Measurements from ENCODE around the gene ANKMY1. TPM values are rescaled to one million over a fixed set of nuclear protein-coding genes. Genes with fewer than 3 reads are reported as not detected.
A peak's percentile ranks its signal among the peaks of the same experiment; 100 is the strongest.

ANKMY1 gene
- total and polyA plus RNA-seq, 2 of the 13 experiments (the other 11 are each of a cell fraction or from before 2014, with no cell fraction given) = 11.7 to 18.8 TPM

DNA sequence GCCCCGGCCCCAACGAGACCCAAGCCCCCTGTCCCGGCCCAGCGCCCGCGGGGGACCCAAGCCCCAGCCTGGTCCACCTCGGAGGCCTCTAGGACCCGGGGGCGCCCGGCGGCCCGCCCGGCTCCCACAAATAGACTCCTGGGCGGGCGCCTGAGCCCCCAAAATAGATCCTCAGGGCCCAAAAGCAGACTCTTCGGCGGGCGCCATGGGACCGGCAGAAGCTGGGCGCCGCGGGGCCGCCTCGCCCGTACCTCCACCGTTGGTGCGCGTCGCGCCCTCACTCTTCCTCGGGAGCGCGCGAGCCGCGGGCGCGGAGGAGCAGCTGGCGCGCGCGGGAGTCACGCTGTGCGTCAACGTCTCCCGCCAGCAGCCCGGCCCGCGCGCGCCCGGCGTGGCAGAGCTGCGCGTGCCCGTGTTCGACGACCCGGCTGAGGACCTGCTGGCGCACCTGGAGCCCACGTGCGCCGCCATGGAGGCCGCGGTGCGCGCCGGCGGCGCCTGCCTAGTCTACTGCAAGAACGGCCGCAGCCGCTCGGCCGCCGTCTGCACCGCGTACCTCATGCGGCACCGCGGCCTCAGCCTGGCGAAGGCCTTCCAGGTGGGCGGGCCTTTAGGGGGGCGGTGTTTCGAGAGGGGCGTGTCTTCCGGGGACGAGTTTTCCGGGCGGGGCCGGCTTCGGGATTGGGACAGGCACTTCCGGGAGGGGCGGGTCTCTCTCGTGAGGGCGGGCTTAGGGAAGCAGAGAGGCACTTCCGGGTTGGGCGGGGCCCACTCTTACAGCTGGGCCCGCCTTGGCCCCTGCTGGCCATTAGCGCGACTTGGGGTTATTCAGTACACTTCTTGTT is 2.9 kb upstream of the ANKMY1 start (continued):
- peak; percentile 18; the same call in 1 of the 2 replicates for TF ChIP-seq ZBTB7B (CRISPR knock-in tag; IDR thresholded peaks at IDR 0.05)
- TF ChIP-seq ZSCAN29 (CRISPR knock-in tag; conservative IDR thresholded peaks at IDR 0.05) = no peak
- no peak for TF ChIP-seq ZFP41 (CRISPR knock-in tag; IDR thresholded peaks at IDR 0.05; ENCODE audit: borderline replicate concordance)
- TF ChIP-seq, protein P1, sequence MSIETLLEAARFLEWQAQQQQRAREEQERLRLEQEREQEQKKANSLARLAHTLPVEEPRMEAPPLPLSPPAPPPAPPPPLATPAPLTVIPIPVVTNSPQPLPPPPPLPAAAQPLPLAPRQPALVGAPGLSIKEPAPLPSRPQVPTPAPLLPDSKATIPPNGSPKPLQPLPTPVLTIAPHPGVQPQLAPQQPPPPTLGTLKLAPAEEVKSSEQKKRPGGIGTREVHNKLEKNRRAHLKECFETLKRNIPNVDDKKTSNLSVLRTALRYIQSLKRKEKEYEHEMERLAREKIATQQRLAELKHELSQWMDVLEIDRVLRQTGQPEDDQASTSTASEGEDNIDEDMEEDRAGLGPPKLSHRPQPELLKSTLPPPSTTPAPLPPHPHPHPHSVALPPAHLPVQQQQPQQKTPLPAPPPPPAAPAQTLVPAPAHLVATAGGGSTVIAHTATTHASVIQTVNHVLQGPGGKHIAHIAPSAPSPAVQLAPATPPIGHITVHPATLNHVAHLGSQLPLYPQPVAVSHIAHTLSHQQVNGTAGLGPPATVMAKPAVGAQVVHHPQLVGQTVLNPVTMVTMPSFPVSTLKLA (IDR thresholded peaks at IDR 0.05) = peak; percentile 60
- no peak for TF ChIP-seq PAF1 (CRISPR knock-in tag; IDR thresholded peaks at IDR 0.05)
- TF ChIP-seq ZNF878 (CRISPR knock-in tag; IDR thresholded peaks at IDR 0.05) = peak; percentile 87; the same call in 1 of the 2 replicates
- peak; percentile 94; the same call in 2 of the 3 replicates for TF ChIP-seq MXI1 (IDR thresholded peaks at IDR 0.05; ENCODE audit: borderline replicate concordance, low read depth, low read length)
- peak; percentile 66 for TF ChIP-seq HNRNPLL (IDR thresholded peaks at IDR 0.05; ENCODE audit: low read depth, low read length, poor library complexity, severe bottlenecking)
- 0 out of 2 replicates have a peak, but pooled peaks have one; percentile 4 for TF ChIP-seq ZNF782 (CRISPR knock-in tag; IDR thresholded peaks at IDR 0.05; ENCODE audit: borderline replicate concordance)
- TF ChIP-seq ZNF331 (CRISPR knock-in tag; IDR thresholded peaks at IDR 0.05) = peak; percentile 64
- TF ChIP-seq, protein P2, sequence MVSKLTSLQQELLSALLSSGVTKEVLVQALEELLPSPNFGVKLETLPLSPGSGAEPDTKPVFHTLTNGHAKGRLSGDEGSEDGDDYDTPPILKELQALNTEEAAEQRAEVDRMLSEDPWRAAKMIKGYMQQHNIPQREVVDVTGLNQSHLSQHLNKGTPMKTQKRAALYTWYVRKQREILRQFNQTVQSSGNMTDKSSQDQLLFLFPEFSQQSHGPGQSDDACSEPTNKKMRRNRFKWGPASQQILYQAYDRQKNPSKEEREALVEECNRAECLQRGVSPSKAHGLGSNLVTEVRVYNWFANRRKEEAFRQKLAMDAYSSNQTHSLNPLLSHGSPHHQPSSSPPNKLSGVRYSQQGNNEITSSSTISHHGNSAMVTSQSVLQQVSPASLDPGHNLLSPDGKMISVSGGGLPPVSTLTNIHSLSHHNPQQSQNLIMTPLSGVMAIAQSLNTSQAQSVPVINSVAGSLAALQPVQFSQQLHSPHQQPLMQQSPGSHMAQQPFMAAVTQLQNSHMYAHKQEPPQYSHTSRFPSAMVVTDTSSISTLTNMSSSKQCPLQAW (CRISPR knock-in tag; IDR thresholded peaks at IDR 0.05) = peak; percentile 68
- no peak for TF ChIP-seq ZNF557 (CRISPR knock-in tag; IDR thresholded peaks at IDR 0.05)
- TF ChIP-seq SMC3 (IDR thresholded peaks at IDR 0.05; ENCODE audit: low read length) = no peak
- TF ChIP-seq ZFAT (CRISPR knock-in tag; conservative IDR thresholded peaks at IDR 0.05) = no peak
- TF ChIP-seq LCORL (IDR thresholded peaks at IDR 0.05) = no peak
- no peak for TF ChIP-seq LCORL (CRISPR knock-in tag; IDR thresholded peaks at IDR 0.05)
- TF ChIP-seq, protein P3, sequence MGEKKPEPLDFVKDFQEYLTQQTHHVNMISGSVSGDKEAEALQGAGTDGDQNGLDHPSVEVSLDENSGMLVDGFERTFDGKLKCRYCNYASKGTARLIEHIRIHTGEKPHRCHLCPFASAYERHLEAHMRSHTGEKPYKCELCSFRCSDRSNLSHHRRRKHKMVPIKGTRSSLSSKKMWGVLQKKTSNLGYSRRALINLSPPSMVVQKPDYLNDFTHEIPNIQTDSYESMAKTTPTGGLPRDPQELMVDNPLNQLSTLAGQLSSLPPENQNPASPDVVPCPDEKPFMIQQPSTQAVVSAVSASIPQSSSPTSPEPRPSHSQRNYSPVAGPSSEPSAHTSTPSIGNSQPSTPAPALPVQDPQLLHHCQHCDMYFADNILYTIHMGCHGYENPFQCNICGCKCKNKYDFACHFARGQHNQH (CRISPR knock-in tag; IDR thresholded peaks at IDR 0.05) = peak; percentile 78
- peak; percentile 19 for TF ChIP-seq PHF5A (CRISPR knock-in tag; IDR thresholded peaks at IDR 0.05; ENCODE audit: low read depth, unreplicated experiment)
- 0 out of 2 replicates have a peak, but pooled peaks have one; percentile 0 for TF ChIP-seq ZFYVE20 (CRISPR knock-in tag; IDR thresholded peaks at IDR 0.05; ENCODE audit: borderline replicate concordance, low read depth)
- TF ChIP-seq IRX3 (CRISPR knock-in tag; IDR thresholded peaks at IDR 0.05; ENCODE audit: borderline replicate concordance, low read depth) = no peak; the same call in none of the 2 replicates
- TF ChIP-seq, protein P4, sequence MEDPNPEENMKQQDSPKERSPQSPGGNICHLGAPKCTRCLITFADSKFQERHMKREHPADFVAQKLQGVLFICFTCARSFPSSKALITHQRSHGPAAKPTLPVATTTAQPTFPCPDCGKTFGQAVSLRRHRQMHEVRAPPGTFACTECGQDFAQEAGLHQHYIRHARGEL (CRISPR knock-in tag; IDR thresholded peaks at IDR 0.05) = no peak
- peak; percentile 44 for TF ChIP-seq XRCC5 (optimal IDR thresholded peaks at IDR 0.05; ENCODE audit: low read length)
- peak; percentile 86; the same call in 1 of the 2 replicates for TF ChIP-seq ZNF614 (CRISPR knock-in tag; IDR thresholded peaks at IDR 0.05; ENCODE audit: borderline replicate concordance)
- TF ChIP-seq ARNT (IDR thresholded peaks at IDR 0.05) = no peak
- peak; percentile 72; the same call in 1 of the 2 replicates for TF ChIP-seq ZMYM4 (CRISPR knock-in tag; IDR thresholded peaks at IDR 0.05)
- TF ChIP-seq BRCA1 (CRISPR knock-in tag; IDR thresholded peaks at IDR 0.05) = no peak

All from HepG2 (cell line).